Body of pancreas (tissue), 4 donors: ENCODE data around the gene CEP112. TPM values are rescaled to one million over a fixed set of nuclear protein-coding genes. Genes with fewer than 3 reads are reported as not detected.
"Not testable (repeated sequence)": the region's sequence is repeated elsewhere in the genome, so short reads cannot be mapped to it uniquely, and the experiment has no call there.

Experiments
- ATAC-seq: fragments of 150-250 bp; one replicate; pipeline ENCODE4 v1.9.1; 2016
- DNase-seq, 4 donors: peaks; one replicate each; pipeline ENCODE4 v3.0.0-alpha.2; 2019
- H3K27ac ChIP-seq, 4 donors: fragments of 200-600 bp; sonication (generic); 1 replicate in 3 of 4; 2 replicates in 1 of 4; pipeline versions ENCODE4 v1.5.1 to v1.6.1; 2016 to 2019; ENCODE audit warnings: mild to moderate bottlenecking in 1 of 4, mixed read lengths in 1 of 4, moderate library complexity in 1 of 4
- H3K27me3 ChIP-seq, 2 donors: fragments of 200-600 bp; sonication (generic); one replicate each; pipeline ENCODE4 v1.6.0; 2016; ENCODE audit warnings: mild to moderate bottlenecking in 1 of 2
- H3K36me3 ChIP-seq, 2 donors: fragments of 200-600 bp; sonication (generic); replicated peaks in 1 of 2; 2 replicates each; pipeline ENCODE4 v1.5.1; 2016; ENCODE audit warnings: low read depth in 2 of 2; ENCODE audit not compliant: insufficient read depth in 1 of 2
- H3K4me1 ChIP-seq: fragments of 200-600 bp; sonication (generic); one replicate; pipeline ENCODE4 v1.6.0; 2016
- H3K4me3 ChIP-seq, 2 donors: fragments of 200-600 bp; sonication (generic); 1 replicate in 1 of 2; 2 replicates in 1 of 2; pipeline ENCODE4 v1.5.1; 2016 to 2019
- H3K9me3 ChIP-seq, 3 donors: fragments of 200-600 bp; sonication (generic); 1 replicate in 2 of 3; 2 replicates in 1 of 3; pipeline ENCODE4 v1.5.1; 2016
- POLR2A ChIP-seq, 3 donors: fragments of 450-650 bp; IDR thresholded peaks; one replicate each; pipeline ENCODE4 v1.6.1; 2016; ENCODE audit warnings: antibody characterized with exemption in 3 of 3, mild to moderate bottlenecking in 2 of 3
- WGBS, 2 donors: methylation state at CpG; one replicate each; pipeline ENCODE4 v1.1.5; 2017; 5-methylcytosine and 5-hydroxymethylcytosine counted together
- intact Hi-C: fragments of 100-400 bp; cut with DNase I; formaldehyde crosslinking; loops from one replicate; pipeline ENCODE4 v1.15.1; 2023
- total RNA-seq, 2 donors: library from RNA; depleted of rRNA; stranded (reverse); fragments of >200 nt; gene quantifications; one replicate each; pipeline ENCODE4 v1.1.0, GENCODE V29; 2016
- TF ChIP-seq, protein P1 (sequence below), 7 experiments: fragments of 450-650 bp in 4 of 7; fragments of 200-600 bp in 3 of 7; sonication (generic) in 3 of 7; IDR thresholded peaks; one replicate each; pipeline ENCODE4 v1.5.1; 2016 to 2019; ENCODE audit warnings: antibody characterized with exemption in 7 of 7

CEP112 gene
- total RNA-seq, 2 donors from 2014 or later, result 5.2 to 10.2 TPM

DNA sequence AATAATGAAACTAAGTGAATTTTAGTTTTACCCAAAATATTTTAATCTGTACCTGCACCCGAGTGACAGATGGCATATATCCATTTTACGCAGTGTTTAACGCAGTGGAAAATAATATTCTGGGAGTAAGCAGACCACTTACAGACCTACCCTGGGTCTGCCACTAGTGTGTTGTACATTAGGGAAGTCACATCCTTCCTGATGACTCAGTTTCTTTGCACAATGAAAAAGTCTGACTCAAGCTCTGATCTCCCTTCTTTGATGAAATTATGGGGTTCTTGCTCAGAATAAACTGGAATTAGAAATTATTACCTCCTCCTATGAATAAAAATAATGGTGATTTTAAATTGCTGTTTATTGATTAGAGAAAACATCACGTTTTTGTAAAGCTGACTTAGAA, 507.3 kb downstream of the CEP112 start:
- 76 to 83% methylated on average over 4 of the region's 4 CpGs for WGBS, 2 donors
- ATAC-seq, result no peak
- Histone ChIP-seq H3K9me3 (no peaks in the 10 kb centered on the region), H3K27me3 (no peaks in the 10 kb centered on the region), H3K4me1 (no peaks in the 10 kb centered on the region), H3K4me3 (no peak overlapping the region), H3K27ac (no peak overlapping the region), H3K36me3 (no peaks in the 10 kb centered on the region)
- no peak for TF ChIP-seq POLR2A (IDR thresholded peaks at IDR 0.05)
- TF ChIP-seq, protein P1, sequence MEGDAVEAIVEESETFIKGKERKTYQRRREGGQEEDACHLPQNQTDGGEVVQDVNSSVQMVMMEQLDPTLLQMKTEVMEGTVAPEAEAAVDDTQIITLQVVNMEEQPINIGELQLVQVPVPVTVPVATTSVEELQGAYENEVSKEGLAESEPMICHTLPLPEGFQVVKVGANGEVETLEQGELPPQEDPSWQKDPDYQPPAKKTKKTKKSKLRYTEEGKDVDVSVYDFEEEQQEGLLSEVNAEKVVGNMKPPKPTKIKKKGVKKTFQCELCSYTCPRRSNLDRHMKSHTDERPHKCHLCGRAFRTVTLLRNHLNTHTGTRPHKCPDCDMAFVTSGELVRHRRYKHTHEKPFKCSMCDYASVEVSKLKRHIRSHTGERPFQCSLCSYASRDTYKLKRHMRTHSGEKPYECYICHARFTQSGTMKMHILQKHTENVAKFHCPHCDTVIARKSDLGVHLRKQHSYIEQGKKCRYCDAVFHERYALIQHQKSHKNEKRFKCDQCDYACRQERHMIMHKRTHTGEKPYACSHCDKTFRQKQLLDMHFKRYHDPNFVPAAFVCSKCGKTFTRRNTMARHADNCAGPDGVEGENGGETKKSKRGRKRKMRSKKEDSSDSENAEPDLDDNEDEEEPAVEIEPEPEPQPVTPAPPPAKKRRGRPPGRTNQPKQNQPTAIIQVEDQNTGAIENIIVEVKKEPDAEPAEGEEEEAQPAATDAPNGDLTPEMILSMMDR (IDR thresholded peaks at IDR 0.05), result no peak
- intact Hi-C loops, result no loop called here
- no peak for DNase-seq

- no peaks in the 10 kb centered on the region for H3K4me1 ChIP-seq
- H3K4me3 ChIP-seq, result no peak overlapping the region
- H3K27me3 ChIP-seq, result no peaks in the 10 kb centered on the region
- ATAC-seq, result no peak
- 78 to 89% methylated on average over 6 to 7 of the region's 7 CpGs for WGBS, 2 donors
- intact Hi-C loops, result no loop called here
- H3K36me3 ChIP-seq, result no peaks in the 10 kb centered on the region
- no peak for TF ChIP-seq POLR2A (IDR thresholded peaks at IDR 0.05)
- TF ChIP-seq, protein P1 (IDR thresholded peaks at IDR 0.05), result no peak
- H3K9me3 ChIP-seq, result no peaks in the 10 kb centered on the region
- H3K27ac ChIP-seq, result no peak overlapping the region
- no peak for DNase-seq
Measured at GRCh38 chr17:65683428-65683827, 508.5 kb downstream of the CEP112 start.

- ATAC-seq, H3K9me3 ChIP-seq, H3K27me3 ChIP-seq, intact Hi-C loops, DNase-seq, H3K4me1 ChIP-seq, H3K4me3 ChIP-seq, H3K36me3 ChIP-seq, H3K27ac ChIP-seq: not testable (repeated sequence)
- WGBS, 2 donors, result 84 to 87% methylated on average over 5 of the region's 5 CpGs
Measured at GRCh38 chr17:65681763-65682162, 510.2 kb downstream of the CEP112 start.

- H3K9me3 ChIP-seq, result no peaks in the 10 kb centered on the region
- H3K36me3 ChIP-seq, result no peaks in the 10 kb centered on the region
- H3K4me1 ChIP-seq, result no peaks in the 10 kb centered on the region
- 70 to 72% methylated on average over 3 of the region's 3 CpGs for WGBS, 2 donors
- no peaks in the 10 kb centered on the region for H3K27me3 ChIP-seq
- no peak overlapping the region for H3K27ac ChIP-seq
- H3K4me3 ChIP-seq, result no peak overlapping the region
- TF ChIP-seq, protein P1 (IDR thresholded peaks at IDR 0.05), result no peak
- no peak for TF ChIP-seq POLR2A (IDR thresholded peaks at IDR 0.05)
- DNase-seq, result no peak
- ATAC-seq, result no peak
- intact Hi-C loops, result no loop called here
Measured at GRCh38 chr17:65679165-65679845, 512.6 kb downstream of the CEP112 start.

- ATAC-seq, result no peak
- Histone ChIP-seq H3K4me3 (no peak overlapping the region), H3K9me3 (no peaks in the 10 kb centered on the region), H3K36me3 (no peaks in the 10 kb centered on the region), H3K27me3 (no peaks in the 10 kb centered on the region), H3K27ac (no peak overlapping the region), H3K4me1 (no peaks in the 10 kb centered on the region)
- TF ChIP-seq, protein P1 (IDR thresholded peaks at IDR 0.05), result no peak
- TF ChIP-seq POLR2A (IDR thresholded peaks at IDR 0.05), result no peak
- no peak for DNase-seq
- intact Hi-C loops, result no loop called here
- 80 to 82% methylated on average over 9 of the region's 9 CpGs for WGBS, 2 donors
Measured at GRCh38 chr17:65678546-65678945, 513.4 kb downstream of the CEP112 start.
